HG02642 (cell line): ENCODE results near the gene GATAD1.
"Not testable (repeated sequence)": the region's sequence is repeated elsewhere in the genome, so short reads cannot be mapped to it uniquely, and the experiment has no call there.

Source experiments
- ATAC-seq: cut with Tn5 transposase; IDR thresholded peaks from one replicate; pipeline ENCODE4 v1.9.1; 2021; ENCODE audit warnings: mild to moderate bottlenecking; ENCODE audit not compliant: unreplicated experiment, poor library complexity

The GATAD1 gene

DNA sequence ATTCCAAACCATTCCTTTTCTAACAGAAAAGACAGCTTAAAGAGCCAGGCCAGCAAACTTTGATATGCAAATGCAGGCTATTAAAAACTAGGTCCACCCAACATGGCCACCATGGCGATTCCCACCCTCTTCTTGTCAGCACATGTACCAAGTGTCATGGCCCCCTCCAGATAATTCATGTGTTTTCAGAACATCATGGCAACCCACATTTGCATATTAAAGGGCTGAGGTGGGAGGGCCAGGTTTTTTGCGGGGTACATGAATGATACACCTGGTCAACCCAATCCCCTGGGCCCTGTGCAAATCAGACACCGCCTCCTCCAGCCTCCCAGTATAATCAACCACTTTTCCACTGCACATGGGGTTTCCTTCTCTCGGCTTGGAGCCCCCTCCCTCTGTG is 31.4 kb downstream of the GATAD1 start:
- no peak for ATAC-seq

DNA sequence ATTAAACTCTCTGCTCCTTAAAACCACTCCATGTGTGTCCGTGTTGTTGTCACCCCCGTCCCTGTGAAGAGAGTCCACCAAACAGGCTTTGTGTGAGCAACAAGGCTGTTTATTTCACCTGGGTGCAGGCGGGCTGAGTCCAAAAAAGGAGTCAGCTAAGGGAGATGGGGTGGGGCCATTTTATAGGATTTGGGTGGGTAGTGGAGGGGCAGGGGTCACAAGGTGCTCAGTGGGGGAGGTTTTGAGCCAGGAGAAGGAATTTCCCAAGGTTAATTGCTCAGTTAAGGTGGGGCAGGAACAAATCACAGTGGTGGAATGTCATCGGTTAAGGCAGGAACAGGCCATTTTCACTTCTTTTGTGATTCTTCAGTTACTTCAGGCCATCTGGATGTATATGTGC is 31.9 kb downstream of the GATAD1 start:
- ATAC-seq, result not testable (repeated sequence)

DNA sequence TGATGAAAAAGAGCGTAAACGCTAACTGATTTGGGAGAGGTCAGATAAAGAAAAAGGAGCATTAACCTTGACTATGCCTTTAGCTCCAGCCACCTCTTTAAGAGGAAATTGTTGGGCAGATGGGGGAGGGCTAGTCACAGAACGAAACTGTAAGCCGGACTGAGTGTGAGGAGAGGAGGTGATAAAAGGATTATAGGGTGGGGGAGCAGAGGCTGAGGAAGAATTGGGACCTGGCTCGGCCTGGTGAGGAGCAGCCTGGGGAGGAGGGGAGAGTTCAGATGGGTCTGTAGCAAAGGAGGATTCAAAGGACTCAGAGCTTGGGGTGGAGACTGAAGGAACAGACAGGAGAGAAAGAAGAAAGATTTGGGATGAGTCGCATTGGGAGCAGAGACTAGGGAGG is 36.3 kb downstream of the GATAD1 start:
- not testable (repeated sequence) for ATAC-seq

DNA sequence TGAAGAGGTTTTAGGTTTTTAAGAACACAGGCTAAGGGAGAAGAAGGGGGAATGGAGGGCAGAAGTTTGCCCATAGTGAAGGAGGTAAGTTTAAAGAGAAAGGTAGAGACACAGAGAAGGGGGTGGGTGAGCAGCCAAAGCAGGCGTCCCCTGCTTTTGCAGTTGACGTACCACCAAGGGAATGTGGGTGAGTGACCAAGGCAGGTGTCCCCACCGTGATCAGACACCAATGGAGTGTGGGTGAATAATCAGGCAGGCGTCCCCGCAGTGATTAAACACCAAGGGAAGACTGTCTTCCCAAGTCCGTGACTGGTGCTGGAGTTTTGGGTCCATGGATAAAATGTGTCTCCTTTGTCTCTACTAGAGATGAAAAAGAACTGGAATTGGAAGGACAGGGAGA is 36.9 kb downstream of the GATAD1 start:
- ATAC-seq, result not testable (repeated sequence)

DNA sequence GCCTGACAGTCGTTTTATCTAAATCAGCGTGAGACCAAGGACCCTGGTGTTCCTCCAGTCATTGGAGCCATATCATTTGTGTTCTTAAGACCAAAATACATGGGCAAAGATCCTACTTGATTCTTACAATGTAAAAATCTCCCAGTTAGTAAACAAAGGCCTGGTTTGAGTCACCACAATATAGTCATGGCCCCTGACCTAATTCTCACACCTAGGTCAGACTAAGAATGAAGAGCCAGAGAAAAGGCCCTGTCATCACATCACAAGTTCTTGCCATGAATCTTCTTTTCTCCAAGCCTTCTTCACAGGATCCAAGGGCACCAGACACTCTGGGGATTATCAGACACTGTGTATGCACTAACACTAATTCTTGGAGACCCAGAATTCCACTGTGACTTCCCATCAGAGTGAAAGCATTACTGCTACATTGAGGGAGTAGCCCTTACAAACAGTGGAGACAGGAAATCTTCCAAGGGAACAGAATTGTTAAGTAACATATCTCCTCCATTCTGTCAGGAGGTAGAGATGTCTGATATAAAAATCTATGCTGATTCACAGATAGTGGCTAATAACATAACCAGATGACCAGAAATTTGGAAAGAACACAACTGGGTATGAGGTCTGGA is 38.1 kb downstream of the GATAD1 start:
- no peak for ATAC-seq

DNA sequence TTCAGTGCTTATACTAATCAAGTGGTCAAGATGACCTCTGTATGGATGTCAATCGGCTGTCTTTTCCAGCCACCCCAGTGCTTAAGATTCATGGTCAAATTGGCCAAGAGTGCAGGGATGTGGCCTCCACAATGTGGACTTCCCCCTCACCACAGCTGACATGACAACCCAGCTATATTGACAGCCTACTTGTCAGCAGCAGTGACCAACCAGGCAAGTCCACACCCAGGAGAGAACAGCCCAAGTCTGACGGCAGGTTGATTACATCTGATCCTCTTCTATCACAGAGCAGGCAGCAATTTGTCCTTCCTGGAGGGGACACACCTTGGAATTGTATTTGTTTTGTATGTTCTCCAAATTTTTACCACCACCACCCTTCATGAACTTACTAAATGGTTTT is 38.7 kb downstream of the GATAD1 start:
- no peak for ATAC-seq

DNA sequence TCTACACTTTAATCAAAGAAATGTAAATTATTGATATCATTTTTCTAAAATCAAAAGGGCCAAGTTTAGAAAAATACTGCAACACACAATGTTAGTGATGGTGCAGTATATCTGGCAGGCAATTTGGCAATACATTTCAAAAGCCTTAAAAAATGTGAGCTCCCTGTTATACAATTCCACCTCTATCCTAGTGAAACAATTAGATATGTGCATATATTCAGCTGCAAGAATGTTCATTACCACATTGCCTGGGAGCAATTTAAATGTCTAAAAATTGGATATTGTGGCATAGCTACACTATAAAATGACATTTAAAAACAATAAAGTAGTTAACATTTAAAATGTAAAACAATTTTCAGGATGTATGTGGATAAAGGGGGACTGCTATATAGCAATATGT is 40.5 kb downstream of the GATAD1 start:
- no peak for ATAC-seq

DNA sequence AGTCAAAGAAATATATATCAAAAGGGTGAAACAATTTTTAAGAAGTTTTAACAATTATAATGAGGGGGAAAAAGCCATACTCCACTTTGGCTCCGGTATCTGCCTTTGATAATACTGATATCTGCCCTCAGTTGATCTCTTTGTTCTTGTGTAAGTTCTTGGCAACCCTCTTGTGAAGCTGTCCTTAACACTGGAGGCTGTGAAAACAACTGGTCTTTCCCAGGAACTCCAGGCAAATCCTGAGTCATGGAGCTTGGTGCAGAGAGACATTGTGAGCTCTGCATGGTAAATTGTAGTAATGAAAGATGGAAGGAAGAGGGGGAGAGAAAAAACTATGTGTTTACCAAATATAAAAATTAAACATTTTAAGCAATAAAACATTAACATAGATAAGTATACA is 42.4 kb downstream of the GATAD1 start:
- no peak for ATAC-seq

DNA sequence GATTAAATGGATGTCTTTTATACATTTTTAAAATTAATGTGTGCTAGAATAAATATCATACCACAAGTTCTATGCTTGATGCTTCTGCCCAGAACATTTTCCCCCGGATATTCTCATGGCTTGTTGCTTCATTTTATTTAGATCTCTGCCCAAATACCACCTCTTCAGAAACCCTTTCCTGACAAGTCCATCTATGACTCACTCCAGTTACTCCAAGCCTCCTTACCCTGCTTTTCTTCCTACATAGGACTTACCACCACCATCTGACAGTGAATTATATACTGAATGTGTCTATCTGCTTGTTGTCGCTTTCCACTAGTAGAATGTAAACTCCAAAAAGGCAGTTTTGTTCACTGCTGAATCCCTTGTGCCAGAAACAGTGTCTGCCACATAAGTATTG is 49.6 kb downstream of the GATAD1 start:
- ATAC-seq, result no peak

DNA sequence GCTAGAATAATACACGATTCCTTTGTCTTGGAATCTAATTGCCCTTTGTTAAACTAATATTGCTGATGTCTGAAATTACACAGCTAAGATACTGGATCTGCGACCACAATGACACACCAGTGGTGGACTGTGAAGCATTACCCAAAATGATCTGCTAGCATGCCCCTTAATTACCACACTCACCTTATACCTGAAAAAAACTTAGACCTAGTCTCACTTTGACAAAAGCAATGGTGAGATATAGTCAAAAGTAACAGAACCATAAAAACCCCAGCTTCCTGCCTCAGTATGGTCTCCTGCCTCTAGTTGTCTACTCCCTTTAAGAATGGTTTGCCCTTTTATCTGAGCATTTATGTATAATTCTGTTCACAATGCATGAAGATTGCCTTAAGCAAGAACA is 51.3 kb downstream of the GATAD1 start:
- ATAC-seq, result no peak

DNA sequence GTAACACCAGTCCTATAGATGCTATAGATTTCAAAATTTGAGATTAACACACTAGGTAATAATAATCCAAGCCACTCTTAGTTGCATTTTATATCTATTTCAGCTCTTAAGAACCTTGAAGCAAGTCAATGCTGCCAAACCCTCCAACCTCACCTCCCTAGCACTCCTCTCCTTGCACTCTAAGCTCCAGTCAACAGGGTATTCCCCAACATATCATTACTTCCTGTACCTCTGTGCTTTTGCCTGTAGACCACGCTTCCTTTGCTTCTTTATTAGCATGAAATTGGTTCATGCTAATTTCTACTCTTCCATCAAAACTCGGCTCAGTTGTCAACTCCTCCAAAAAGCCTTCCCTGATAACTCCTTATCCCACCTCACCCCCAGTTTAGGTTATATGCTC is 56.5 kb downstream of the GATAD1 start:
- no peak for ATAC-seq

DNA sequence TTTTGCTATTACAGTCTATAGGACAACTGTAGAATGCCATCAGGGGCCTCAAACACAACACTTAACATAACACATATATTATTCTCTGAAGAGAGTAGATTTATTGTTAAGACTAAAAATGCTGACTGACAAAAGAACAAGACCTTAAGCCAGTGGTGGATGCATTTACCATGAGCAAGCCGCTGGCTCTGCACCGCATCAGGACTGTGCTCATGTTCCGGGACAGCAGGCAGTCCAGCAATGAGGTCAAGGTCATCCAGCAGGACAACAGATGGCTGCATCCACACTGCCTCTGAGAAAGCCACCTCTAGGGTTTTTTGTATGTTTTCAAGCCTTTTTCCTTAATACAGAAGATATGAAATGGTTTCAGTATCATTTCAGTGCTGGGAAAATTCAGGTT is 57.3 kb downstream of the GATAD1 start:
- ATAC-seq, result no peak

DNA sequence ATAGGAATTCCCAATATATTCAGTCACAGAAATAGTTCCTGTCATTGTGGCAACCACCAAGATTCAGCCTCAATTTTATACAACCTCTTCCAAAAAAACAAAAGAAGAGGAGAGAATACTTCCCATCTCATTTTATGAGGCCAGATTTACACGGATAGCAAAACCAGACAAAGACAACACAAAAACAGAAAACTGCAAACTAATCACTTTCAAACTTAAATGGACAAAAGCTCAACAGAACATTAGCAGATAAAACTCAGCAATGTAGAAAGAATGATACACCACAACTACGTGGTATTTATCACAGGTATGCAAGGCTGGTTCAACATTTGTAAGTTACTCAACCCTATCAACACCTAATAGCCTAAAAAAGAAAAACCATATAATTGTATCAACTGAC is 59.1 kb downstream of the GATAD1 start:
- no peak for ATAC-seq

DNA sequence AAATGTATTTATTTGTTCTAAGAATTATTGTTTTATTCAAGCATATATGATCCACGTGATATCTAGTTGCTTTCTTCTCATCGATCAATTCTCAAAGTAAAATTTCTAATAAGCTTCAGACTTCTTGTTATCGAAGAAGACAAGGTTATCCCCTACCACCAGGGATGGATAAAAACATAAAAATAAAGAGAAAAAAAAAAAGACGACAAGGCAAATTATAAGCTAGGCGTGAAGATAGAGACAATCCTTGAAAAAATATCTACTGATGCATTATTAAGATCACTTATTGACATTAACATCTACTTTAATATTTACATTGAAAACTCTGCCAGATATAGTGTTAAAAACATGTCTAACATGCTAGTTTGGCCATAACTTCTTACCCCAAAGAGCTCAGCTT is 61.7 kb downstream of the GATAD1 start:
- ATAC-seq, result no peak
